Activated T-cell treated with anti-CD3 and anti-CD28 coated beads, Interleukin-2, amount 50 U/mL, for 72 hours (primary cell): ENCODE measurements around the gene BAG5. TPM values are rescaled to one million over a fixed set of nuclear protein-coding genes. Genes with fewer than 3 reads are reported as not detected.
"Not testable (repeated sequence)": the region's sequence is repeated elsewhere in the genome, so short reads cannot be mapped to it uniquely, and the experiment has no call there.

Experiments used
- ATAC-seq, 2 donors: fragments of 150-1000 bp; cut with Tn5 transposase; replicated peaks in 1 of 2; 2 replicates each; pipeline ENCODE4 v1.10.0; 2021; ENCODE audit warnings: moderate library complexity in 2 of 2, mild to moderate bottlenecking in 1 of 2
- DNase-seq, 2 donors: peaks; one replicate each; pipeline ENCODE4 v3.0.0; 2021 to 2022; ENCODE audit warnings: mixed read lengths in 1 of 2
- H3K27ac Mint-ChIP-seq: one replicate; pipeline ENCODE4 v1.8.0; 2022; ENCODE audit warnings: mild to moderate bottlenecking, moderate library complexity, mixed read lengths
- H3K27me3 Mint-ChIP-seq: one replicate; pipeline ENCODE4 v1.8.0; 2022; ENCODE audit warnings: low read depth, mixed read lengths
- H3K36me3 Mint-ChIP-seq, 2 donors: one replicate each; pipeline ENCODE4 v1.8.0; 2022; ENCODE audit warnings: mixed read lengths in 2 of 2, mild to moderate bottlenecking in 1 of 2; ENCODE audit not compliant: insufficient read depth in 2 of 2
- H3K4me1 Mint-ChIP-seq: one replicate; pipeline ENCODE4 v1.8.0; 2022; ENCODE audit warnings: low read depth, mixed read lengths
- H3K4me3 Mint-ChIP-seq, 2 donors: one replicate each; pipeline ENCODE4 v1.8.0; 2022; ENCODE audit warnings: mild to moderate bottlenecking in 2 of 2, mixed read lengths in 2 of 2, moderate library complexity in 2 of 2
- H3K9me3 Mint-ChIP-seq, 2 donors: one replicate each; pipeline ENCODE4 v1.8.0; 2022; ENCODE audit warnings: mixed read lengths in 2 of 2
- total RNA-seq, 2 donors: library from RNA; stranded (reverse); gene quantifications; one replicate each; pipeline ENCODE4 v1.2.3, GENCODE V29; 2022

The BAG5 gene
- total RNA-seq, 2 donors from 2014 or later, result 29.3 TPM

DNA sequence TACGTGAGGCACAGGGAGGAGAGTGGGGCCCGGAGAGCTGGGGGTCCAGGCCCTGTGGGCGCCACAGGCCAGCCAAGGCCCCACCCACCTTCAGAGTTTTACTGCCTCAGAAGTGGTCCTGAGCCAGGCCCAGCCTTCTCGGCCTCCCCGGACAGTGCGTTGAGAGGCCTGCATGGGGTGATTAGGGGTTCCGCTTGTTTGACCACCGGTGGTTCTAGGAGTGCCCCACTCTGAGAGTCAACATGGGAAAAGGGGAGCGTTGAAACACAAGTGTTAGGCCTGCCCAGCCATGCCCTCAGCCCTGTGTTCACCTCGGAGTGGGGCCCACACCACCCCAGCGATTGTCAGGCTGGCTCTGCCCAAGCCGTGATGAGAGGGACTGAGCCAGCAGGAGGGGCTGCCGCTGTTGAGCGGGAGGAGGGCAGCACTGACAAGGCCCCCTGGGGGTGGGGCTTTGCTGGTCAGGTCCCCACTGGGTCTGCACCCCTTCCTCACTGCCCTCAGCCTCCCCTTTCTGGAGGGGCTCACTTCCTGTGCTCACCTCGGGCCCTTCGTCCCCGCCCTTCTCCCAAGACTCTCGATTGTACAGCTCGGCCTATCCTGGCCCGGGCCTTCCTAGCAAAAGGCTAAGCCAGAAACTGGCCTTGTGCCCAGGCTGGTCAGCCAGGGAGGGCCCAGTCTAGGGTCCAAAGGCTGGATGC lies 44.6 kb downstream of the BAG5 start:
- no peaks in the 10 kb centered on the region for H3K36me3 Mint-ChIP-seq
- H3K4me1 Mint-ChIP-seq, result peaks cover 16% of the 10 kb centered on the region
- H3K27ac Mint-ChIP-seq, result no peak overlapping the region
- H3K27me3 Mint-ChIP-seq, result no peaks in the 10 kb centered on the region
- ATAC-seq, result no peak
- no peak for DNase-seq
- H3K9me3 Mint-ChIP-seq, result no peaks in the 10 kb centered on the region
- no peak overlapping the region for H3K4me3 Mint-ChIP-seq

DNA sequence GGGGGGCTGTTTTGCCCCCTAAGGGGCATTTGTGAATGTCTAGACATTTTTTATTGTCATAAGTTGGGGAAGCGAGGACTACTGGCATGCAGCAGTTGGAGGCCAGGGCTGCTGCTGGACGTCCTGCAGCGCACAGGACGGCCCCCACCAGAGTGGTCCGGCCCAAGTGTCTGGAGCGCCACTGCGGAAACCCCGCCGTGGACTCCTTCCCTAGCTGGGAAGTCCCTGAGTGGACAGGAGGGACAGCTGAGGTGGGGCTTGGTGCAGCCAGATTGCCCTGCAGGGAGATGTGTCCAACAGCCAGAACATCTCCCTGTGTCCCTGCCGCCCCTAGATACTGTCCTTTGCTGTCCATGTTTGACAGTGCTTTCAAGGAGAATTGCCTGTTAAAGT lies 45.3 kb downstream of the BAG5 start:
- Mint-ChIP-seq H3K36me3 (no peaks in the 10 kb centered on the region), H3K4me1 (peaks cover 16% of the 10 kb centered on the region), H3K4me3 (no peak overlapping the region), H3K27ac (no peak overlapping the region), H3K27me3 (no peaks in the 10 kb centered on the region), H3K9me3 (no peaks in the 10 kb centered on the region)
- DNase-seq (no peak), ATAC-seq (no peak)

DNA sequence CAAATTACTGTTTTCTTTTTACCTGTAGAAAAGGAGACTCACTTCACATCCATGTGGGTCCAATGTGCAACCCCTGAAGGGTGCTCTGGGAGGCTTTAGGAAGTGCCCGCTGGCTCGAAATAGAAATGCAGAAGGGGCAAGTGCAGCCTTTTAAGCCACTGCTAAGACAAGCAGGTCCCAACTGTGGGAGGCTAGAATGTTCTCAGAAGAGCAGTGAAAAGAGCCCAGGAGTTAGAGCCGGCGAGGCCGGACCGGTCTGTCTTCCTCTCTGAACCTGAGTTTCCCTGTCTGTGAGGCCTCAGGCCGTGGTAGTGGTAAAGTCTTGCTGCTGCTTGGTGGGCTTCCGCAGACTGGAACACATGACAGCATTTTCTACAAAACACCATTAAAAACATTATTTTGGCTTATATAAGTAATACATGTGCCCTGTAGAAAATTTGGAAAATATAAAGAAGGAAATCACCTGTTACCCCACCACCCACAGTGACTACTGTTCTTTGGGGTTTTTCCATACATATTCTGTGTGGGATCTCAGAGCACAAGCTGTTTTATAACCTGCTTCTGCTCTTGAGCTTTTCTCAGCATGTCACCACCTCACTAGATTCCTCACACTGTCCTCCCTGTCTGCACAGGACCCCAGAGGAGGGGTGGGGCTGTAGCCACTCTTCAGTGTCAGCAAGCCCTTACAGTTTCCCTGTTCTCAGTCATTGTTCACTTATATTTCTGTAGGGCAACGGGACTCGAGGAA lies 45.9 kb downstream of the BAG5 start:
- no peaks in the 10 kb centered on the region for H3K27me3 Mint-ChIP-seq
- peaks cover 16% of the 10 kb centered on the region for H3K4me1 Mint-ChIP-seq
- H3K4me3 Mint-ChIP-seq, result no peak overlapping the region
- ATAC-seq (no peak), DNase-seq (no peak)
- H3K9me3 Mint-ChIP-seq, result no peaks in the 10 kb centered on the region
- no peak overlapping the region for H3K27ac Mint-ChIP-seq
- H3K36me3 Mint-ChIP-seq, result no peaks in the 10 kb centered on the region

DNA sequence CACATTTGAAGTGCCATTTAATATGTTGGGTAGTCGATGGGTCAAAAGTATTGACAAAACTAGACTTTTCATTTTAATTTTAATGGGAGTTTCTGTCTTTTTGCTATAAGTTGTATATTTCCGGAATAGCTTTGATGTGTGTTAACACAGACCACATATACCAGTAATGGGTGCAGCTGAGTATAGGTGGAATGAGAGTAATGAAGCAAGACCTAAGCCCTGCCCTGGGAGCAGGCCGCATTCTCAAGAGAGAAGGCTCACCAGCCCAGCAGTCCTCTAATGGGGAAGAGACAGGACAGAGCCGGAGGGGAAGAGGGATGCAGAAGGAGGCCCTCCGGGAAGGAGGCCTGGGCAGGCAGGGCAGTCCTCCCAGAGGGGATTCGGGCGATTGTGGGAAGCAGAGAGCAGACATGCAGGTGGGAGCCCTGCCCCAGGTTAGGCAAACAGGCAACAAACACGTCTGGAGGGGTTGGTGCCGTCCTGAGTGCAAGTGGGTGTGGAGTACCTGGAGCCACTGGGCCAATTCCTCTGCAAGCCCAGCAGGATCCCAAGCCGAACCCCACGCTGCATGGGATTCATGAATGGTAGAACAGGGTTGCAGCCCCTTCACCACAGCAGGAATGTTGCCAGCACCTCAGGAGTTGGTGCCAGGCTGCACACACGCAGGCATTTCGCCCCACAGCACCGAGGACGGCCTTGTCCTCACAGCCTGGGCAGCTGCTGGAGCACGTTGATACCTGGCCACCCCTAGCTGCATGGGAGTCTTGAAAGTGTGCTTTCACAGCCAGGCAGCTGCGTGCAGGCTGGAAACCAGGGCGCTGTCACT lies 47.6 kb downstream of the BAG5 start:
- ATAC-seq (no peak), DNase-seq (no peak)
- Mint-ChIP-seq H3K36me3 (peaks cover 0 to 2% of the 10 kb centered on the region in 2 donors), H3K4me3 (no peak overlapping the region), H3K27me3 (no peaks in the 10 kb centered on the region), H3K27ac (no peak overlapping the region), H3K4me1 (peaks cover 11% of the 10 kb centered on the region), H3K9me3 (no peaks in the 10 kb centered on the region)

- Mint-ChIP-seq H3K27ac (no peak overlapping the region), H3K4me3 (no peak overlapping the region), H3K27me3 (no peaks in the 10 kb centered on the region), H3K36me3 (peaks cover 0 to 8% of the 10 kb centered on the region in 2 donors), H3K4me1 (no peaks in the 10 kb centered on the region), H3K9me3 (no peaks in the 10 kb centered on the region)
- DNase-seq (no peak), ATAC-seq (no peak)
Observed at GRCh38 chr14:103512701-103513611, 49.5 kb downstream of the BAG5 start.

- H3K27ac Mint-ChIP-seq, DNase-seq, H3K4me1 Mint-ChIP-seq, H3K4me3 Mint-ChIP-seq, H3K36me3 Mint-ChIP-seq, ATAC-seq, H3K27me3 Mint-ChIP-seq, H3K9me3 Mint-ChIP-seq: not testable (repeated sequence)
Observed at GRCh38 chr14:103512180-103512579, 50.3 kb downstream of the BAG5 start.

DNA sequence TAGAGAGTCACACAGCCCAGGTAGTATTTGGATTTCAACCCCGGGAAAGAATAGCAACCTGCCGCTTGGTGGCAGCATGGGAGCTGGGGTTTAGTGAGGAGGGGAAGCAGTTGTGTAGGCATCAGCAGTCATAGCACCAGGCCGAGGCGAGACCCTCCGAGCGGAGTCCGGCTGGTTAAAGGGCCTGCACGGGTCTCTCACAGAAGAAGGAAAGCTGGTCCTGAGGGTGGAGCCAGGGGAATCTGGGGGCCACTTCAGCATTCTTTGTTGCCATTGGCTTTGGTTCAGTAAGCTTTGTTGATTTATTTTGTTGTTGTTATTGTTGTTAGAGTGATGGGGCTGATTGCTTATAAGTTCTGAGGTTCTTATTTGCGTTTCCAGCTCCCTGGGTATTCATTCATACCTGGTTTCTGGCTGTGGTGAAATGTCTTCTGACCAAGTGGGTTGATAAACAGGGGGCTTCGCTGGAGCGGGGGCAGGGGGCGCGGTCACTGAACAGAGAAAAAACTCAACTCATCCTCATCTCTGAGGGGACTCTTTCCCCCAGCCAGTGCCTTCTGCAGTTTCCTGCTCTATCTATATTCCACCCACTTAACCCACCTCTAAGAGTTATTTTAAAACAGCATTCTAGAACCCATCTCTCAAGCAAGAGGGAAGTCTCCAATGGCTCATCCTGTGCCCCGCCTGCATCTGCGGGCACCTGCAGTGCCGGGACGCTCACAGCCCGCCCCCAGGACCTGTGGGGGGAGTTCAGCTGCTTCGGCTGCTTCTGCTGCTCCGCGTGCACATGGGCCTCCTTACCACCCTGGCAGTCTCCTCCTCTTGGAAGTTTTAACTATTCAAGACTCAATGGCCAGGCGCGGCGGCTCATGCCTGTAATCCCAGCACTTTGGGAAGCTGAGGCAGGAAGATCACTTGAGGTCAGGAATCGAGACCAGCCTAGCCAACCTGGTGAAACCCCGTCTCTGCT lies 51.4 kb downstream of the BAG5 start:
- H3K4me3 Mint-ChIP-seq, result no peak overlapping the region
- no peaks in the 10 kb centered on the region for H3K27me3 Mint-ChIP-seq
- no peak for ATAC-seq
- peaks cover 0 to 8% of the 10 kb centered on the region in 2 donors for H3K36me3 Mint-ChIP-seq
- no peak for DNase-seq
- H3K9me3 Mint-ChIP-seq, result no peaks in the 10 kb centered on the region
- no peak overlapping the region for H3K27ac Mint-ChIP-seq
- no peaks in the 10 kb centered on the region for H3K4me1 Mint-ChIP-seq

GRCh38 chr14:103509864-103510723 lies 52.4 kb downstream of the BAG5 start:
- Mint-ChIP-seq H3K27me3 (no peaks in the 10 kb centered on the region), H3K4me3 (no peak overlapping the region), H3K36me3 (peaks cover 0 to 11% of the 10 kb centered on the region in 2 donors), H3K4me1 (no peaks in the 10 kb centered on the region), H3K27ac (peak overlapping the region; percentile 45), H3K9me3 (no peaks in the 10 kb centered on the region)
- no peak for DNase-seq
- ATAC-seq, result no peak

GRCh38 chr14:103508521-103509329 lies 53.7 kb downstream of the BAG5 start:
- DNase-seq, result no peak
- ATAC-seq, result no peak
- Mint-ChIP-seq H3K27ac (no peak overlapping the region), H3K36me3 (peaks cover 0 to 20% of the 10 kb centered on the region in 2 donors), H3K9me3 (no peaks in the 10 kb centered on the region), H3K4me3 (no peak overlapping the region), H3K27me3 (no peaks in the 10 kb centered on the region), H3K4me1 (no peaks in the 10 kb centered on the region)

- DNase-seq, result no peak
- no peak overlapping the region for H3K4me3 Mint-ChIP-seq
- H3K9me3 Mint-ChIP-seq, result no peaks in the 10 kb centered on the region
- no peak overlapping the region for H3K27ac Mint-ChIP-seq
- H3K36me3 Mint-ChIP-seq, result peaks cover 0 to 21% of the 10 kb centered on the region in 2 donors
- H3K4me1 Mint-ChIP-seq, result no peaks in the 10 kb centered on the region
- H3K27me3 Mint-ChIP-seq, result no peaks in the 10 kb centered on the region
- no peak for ATAC-seq
Observed at GRCh38 chr14:103507751-103508150, 54.7 kb downstream of the BAG5 start.
